ENCODE measurements around the gene FAM169A. TPM values are rescaled to one million over a fixed set of nuclear protein-coding genes. Genes with fewer than 3 reads are reported as not detected.
A peak's percentile ranks its signal among the peaks of the same experiment; 100 is the strongest.
"Not testable (repeated sequence)": the region's sequence is repeated elsewhere in the genome, so short reads cannot be mapped to it uniquely, and the experiment has no call there.

Gene FAM169A
- total and polyA plus RNA-seq, 9 donors = 0.33 to 0.92 (median 0.62) TPM

DNA sequence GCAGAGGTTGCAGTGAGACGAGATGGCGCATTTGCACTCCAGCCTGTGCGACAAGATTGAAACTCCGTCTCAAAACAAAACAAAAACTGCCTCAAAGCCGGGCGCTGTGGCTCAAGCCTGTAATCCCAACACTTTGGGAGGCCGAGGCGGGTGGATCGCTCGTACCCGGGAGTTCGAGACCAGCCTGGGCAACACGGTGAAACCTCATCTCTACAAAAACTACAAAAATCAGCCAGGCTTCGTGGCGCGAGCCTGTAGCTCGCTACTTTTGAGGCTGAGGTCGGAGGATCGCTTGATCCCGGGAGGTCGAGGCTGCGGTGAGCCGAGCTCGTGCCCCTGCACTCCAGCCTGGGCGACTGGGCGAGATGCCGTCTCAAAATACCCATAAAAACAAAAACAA, 100.3 kb downstream of the FAM169A start:
- WGBS (ENCODE audit: insufficient coverage) = 76% methylated on average over 18 of the region's 27 CpGs
- H3K27ac ChIP-seq (ENCODE audit: low read length) = no peak overlapping the region
- peaks cover 14% of the 10 kb centered on the region for H3K4me1 ChIP-seq (ENCODE audit: control insufficient read depth, insufficient read depth, low read length)
- H3K4me3 ChIP-seq (ENCODE audit: low read length) = peak overlapping the region; percentile 98
- H3K27me3 ChIP-seq (ENCODE audit: control insufficient read depth, insufficient read depth, low read length) = no peaks in the 10 kb centered on the region
- no peak for DNase-seq
- H3K36me3 ChIP-seq (ENCODE audit: control insufficient read depth, insufficient read depth, low read length) = peaks cover 7% of the 10 kb centered on the region
- no peaks in the 10 kb centered on the region for H3K9me3 ChIP-seq (replicated peaks; ENCODE audit: control insufficient read depth, low read depth, low read length)

DNA sequence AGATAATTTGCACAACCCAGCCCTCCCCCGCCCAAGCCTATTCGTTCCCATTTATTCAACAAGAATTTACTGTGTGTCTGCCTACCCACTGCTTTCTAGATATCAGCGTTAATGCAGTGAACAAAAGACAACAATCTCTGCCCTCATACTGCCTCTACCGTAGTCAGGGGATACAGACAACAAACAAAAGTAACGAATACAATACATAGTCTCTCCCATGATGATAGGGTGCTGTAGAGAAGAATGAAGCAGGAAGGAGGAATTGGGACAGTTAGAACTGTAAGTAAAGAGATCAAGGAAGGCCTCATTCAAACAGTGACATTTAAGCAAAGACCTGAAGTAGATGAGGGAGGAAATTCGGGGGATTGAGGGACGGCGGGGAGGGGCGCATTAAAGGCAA, 101.0 kb downstream of the FAM169A start:
- peaks cover 6% of the 10 kb centered on the region for H3K36me3 ChIP-seq (ENCODE audit: control insufficient read depth, insufficient read depth, low read length)
- no peaks in the 10 kb centered on the region for H3K9me3 ChIP-seq (replicated peaks; ENCODE audit: control insufficient read depth, low read depth, low read length)
- no peaks in the 10 kb centered on the region for H3K27me3 ChIP-seq (ENCODE audit: control insufficient read depth, insufficient read depth, low read length)
- peaks cover 14% of the 10 kb centered on the region for H3K4me1 ChIP-seq (ENCODE audit: control insufficient read depth, insufficient read depth, low read length)
- 100% methylated on average over 2 of the region's 9 CpGs for WGBS (ENCODE audit: insufficient coverage)
- no peak overlapping the region for H3K27ac ChIP-seq (ENCODE audit: low read length)
- DNase-seq = no peak
- H3K4me3 ChIP-seq (ENCODE audit: low read length) = no peak overlapping the region

DNA sequence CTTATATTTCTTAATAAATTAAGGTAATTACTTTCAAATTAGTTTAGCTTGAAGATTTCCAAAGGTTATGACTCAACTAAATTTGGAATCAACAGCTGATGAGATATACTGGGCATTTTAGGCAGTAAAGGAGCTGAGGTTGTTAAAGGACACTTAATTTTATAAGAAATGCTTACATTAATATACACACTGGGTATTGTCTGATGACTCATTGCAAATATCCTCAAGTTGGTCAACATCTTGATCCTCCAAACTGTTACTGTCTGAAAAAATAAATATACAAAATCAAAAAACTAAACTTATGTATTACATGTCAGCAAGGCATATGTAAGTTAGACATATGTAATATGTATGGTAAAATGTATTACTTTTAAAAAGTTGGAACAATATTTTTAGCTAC, 102.7 kb downstream of the FAM169A start:
- H3K36me3 ChIP-seq (ENCODE audit: control insufficient read depth, insufficient read depth, low read length) = peaks cover 7% of the 10 kb centered on the region
- peaks cover 14% of the 10 kb centered on the region for H3K4me1 ChIP-seq (ENCODE audit: control insufficient read depth, insufficient read depth, low read length)

DNA sequence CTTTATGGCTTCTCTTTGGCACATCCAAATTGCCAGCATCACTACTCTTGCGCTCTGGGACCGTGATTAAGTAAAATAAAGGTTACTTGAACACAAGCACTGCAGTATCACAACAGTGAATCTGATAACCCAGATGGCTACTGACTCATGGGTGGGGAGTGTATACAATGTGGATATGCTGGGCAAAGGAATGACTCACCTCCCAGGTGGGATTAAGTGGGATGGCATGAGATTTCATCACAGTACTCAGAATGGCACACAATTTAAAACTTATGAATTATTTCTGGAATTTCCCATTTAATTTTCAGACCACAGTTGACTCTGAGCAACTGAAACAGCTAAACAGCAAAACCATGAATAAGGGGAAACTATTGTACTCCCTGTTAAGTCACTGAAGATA, 103.6 kb downstream of the FAM169A start:
- no peak for DNase-seq
- H3K4me3 ChIP-seq (ENCODE audit: low read length) = no peak overlapping the region
- WGBS (ENCODE audit: insufficient coverage) = no CpG with 5 or more reads among the region's 2 CpGs
- H3K9me3 ChIP-seq (replicated peaks; ENCODE audit: control insufficient read depth, low read depth, low read length) = no peaks in the 10 kb centered on the region
- peaks cover 9% of the 10 kb centered on the region for H3K4me1 ChIP-seq (ENCODE audit: control insufficient read depth, insufficient read depth, low read length)
- H3K36me3 ChIP-seq (ENCODE audit: control insufficient read depth, insufficient read depth, low read length) = peaks cover 11% of the 10 kb centered on the region
- H3K27me3 ChIP-seq (ENCODE audit: control insufficient read depth, insufficient read depth, low read length) = no peaks in the 10 kb centered on the region
- H3K27ac ChIP-seq (ENCODE audit: low read length) = no peak overlapping the region

More for the DNA sequence above, 102.7 kb downstream of the FAM169A start:
- no peak overlapping the region for H3K4me3 ChIP-seq (ENCODE audit: low read length)
- H3K27ac ChIP-seq (ENCODE audit: low read length) = no peak overlapping the region
- no peak for DNase-seq
- no peaks in the 10 kb centered on the region for H3K9me3 ChIP-seq (replicated peaks; ENCODE audit: control insufficient read depth, low read depth, low read length)
- H3K27me3 ChIP-seq (ENCODE audit: control insufficient read depth, insufficient read depth, low read length) = no peaks in the 10 kb centered on the region

DNA sequence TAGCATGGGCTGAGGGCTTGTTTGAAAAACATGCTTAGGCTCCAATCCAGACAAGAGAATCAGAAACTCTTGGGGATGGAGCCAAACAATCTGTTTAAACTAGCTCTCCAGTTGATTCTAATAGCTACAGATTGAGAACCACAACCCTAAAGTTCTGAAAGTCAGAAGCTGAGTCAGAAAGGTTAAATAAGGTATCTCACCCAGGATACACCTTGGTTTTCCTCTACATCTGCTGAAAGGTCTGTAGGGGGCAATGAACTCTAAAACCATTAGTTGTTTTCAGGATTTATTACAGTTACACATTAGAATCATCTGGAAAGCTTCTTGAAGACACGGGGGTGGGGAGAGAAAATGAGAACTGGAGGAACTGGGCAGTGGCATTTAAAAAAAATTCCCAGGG, 104.9 kb downstream of the FAM169A start:
- H3K27ac ChIP-seq (ENCODE audit: low read length) = no peak overlapping the region
- no peak overlapping the region for H3K4me3 ChIP-seq (ENCODE audit: low read length)
- peaks cover 6% of the 10 kb centered on the region for H3K9me3 ChIP-seq (replicated peaks; ENCODE audit: control insufficient read depth, low read depth, low read length)
- H3K4me1 ChIP-seq (ENCODE audit: control insufficient read depth, insufficient read depth, low read length) = peaks cover 9% of the 10 kb centered on the region
- H3K27me3 ChIP-seq (ENCODE audit: control insufficient read depth, insufficient read depth, low read length) = no peaks in the 10 kb centered on the region
- peaks cover 17% of the 10 kb centered on the region for H3K36me3 ChIP-seq (ENCODE audit: control insufficient read depth, insufficient read depth, low read length)
- no peak for DNase-seq
- no CpG with 5 or more reads among the region's 1 CpG for WGBS (ENCODE audit: insufficient coverage)

DNA sequence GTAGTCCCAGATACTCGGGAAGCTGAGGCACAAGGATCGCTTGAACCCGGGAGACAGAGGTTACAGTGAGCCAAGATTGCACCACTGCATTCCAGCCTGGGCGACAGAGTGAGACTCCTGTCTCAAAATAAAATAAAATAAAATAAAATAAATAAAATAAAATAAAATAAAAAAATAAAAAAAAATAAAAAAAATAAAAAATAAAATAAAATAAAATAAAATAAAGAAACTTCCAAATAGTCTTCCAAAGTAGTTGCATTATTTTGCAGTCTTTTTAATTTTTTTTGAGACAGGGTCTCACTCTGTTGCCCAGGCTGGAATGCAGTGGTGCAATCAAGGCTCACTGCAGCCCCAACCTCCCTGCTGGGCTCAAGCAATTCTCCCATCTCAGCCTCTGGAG, 117.4 kb downstream of the FAM169A start:
- H3K27me3 ChIP-seq (ENCODE audit: control insufficient read depth, insufficient read depth, low read length); H3K4me1 ChIP-seq (ENCODE audit: control insufficient read depth, insufficient read depth, low read length); H3K27ac ChIP-seq (ENCODE audit: low read length); H3K4me3 ChIP-seq (ENCODE audit: low read length); DNase-seq; H3K9me3 ChIP-seq (replicated peaks; ENCODE audit: control insufficient read depth, low read depth, low read length): not testable (repeated sequence)
- WGBS (ENCODE audit: insufficient coverage) = 100% methylated on average over 3 of the region's 4 CpGs
- H3K36me3 ChIP-seq (ENCODE audit: control insufficient read depth, insufficient read depth, low read length) = peaks cover 18% of the 10 kb centered on the region

DNA sequence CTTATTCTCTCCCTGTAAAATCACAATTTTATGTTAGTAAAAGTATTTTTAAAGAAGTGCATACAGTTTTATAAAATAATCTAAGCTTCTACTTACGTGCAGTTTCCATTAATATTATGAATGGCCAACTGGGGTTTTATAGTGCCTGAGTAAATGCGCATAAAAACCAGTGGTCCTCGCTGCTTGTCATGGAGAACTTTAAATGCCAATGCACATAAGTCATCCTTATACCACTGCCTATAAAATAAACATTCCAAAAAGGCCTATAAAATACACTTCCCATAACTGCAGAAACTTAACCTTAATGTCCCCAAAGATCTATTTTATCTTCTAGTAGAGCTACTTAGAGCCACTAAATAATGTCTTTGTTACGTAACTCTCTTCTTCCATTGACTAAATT, 127.8 kb downstream of the FAM169A start:
- Histone ChIP-seq H3K4me1 (ENCODE audit: control insufficient read depth, insufficient read depth, low read length) (no peaks in the 10 kb centered on the region), H3K36me3 (ENCODE audit: control insufficient read depth, insufficient read depth, low read length) (peaks cover 18% of the 10 kb centered on the region), H3K4me3 (ENCODE audit: low read length) (no peak overlapping the region), H3K9me3 (replicated peaks; ENCODE audit: control insufficient read depth, low read depth, low read length) (no peaks in the 10 kb centered on the region), H3K27me3 (ENCODE audit: control insufficient read depth, insufficient read depth, low read length) (no peaks in the 10 kb centered on the region), H3K27ac (ENCODE audit: low read length) (no peak overlapping the region)
- no CpG with 5 or more reads among the region's 4 CpGs for WGBS (ENCODE audit: insufficient coverage)
- no peak for DNase-seq

DNA sequence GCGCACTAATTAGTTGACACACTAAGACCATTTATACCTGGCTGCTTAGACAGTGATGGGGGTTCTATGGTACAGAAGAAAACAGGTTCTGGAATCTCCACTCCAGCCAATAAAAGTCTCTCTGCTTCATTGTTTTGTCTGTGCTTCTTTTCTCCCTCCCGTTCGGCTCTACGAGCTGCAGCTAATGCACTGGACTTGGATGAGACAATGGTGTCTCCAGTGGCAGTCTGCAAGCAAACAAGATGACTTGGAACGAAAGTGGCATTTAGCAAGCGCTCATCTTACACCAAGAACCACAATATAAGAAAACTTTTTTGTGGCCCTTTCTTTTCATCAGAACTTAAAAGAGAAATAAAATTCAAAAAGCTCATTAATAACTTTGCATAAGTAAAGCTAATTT, 129.4 kb downstream of the FAM169A start:
- peaks cover 19% of the 10 kb centered on the region for H3K36me3 ChIP-seq (ENCODE audit: control insufficient read depth, insufficient read depth, low read length)
- no peak for DNase-seq
- H3K27ac ChIP-seq (ENCODE audit: low read length) = no peak overlapping the region
- H3K27me3 ChIP-seq (ENCODE audit: control insufficient read depth, insufficient read depth, low read length) = no peaks in the 10 kb centered on the region
- 78% methylated on average over 3 of the region's 6 CpGs for WGBS (ENCODE audit: insufficient coverage)
- H3K4me1 ChIP-seq (ENCODE audit: control insufficient read depth, insufficient read depth, low read length) = no peaks in the 10 kb centered on the region
- no peak overlapping the region for H3K4me3 ChIP-seq (ENCODE audit: low read length)
- no peaks in the 10 kb centered on the region for H3K9me3 ChIP-seq (replicated peaks; ENCODE audit: control insufficient read depth, low read depth, low read length)

Other genes with a start within 250 kb of the FAM169A start
- 18.4 TPM for gene ENC1, start 225.7 kb downstream of the FAM169A start, total RNA-seq
- gene ENC1, start 225.7 kb downstream of the FAM169A start, polyA plus RNA-seq (ENCODE audit: insufficient read depth in 1 of 8, insufficient read length in 8 of 8, low replicate concordance in 1 of 8) = 10 to 100 TPM; 24.7 to 35.4 (median 28.6) TPM
- gene HEXB, start 181.2 kb downstream of the FAM169A start, total RNA-seq = 54.4 TPM
- gene HEXB, start 181.2 kb downstream of the FAM169A start, polyA plus RNA-seq (ENCODE audit: insufficient read depth in 1 of 8, insufficient read length in 8 of 8, low replicate concordance in 1 of 8) = 10 to 100 TPM; 25.6 to 54.1 (median 35.8) TPM
- 24.6 TPM for gene GFM2, start 99.3 kb downstream of the FAM169A start, total RNA-seq
- gene GFM2, start 99.3 kb downstream of the FAM169A start, polyA plus RNA-seq (ENCODE audit: insufficient read depth in 1 of 8, insufficient read length in 8 of 8, low replicate concordance in 1 of 8) = 10 to 100 TPM; 19.9 to 27.5 (median 23.7) TPM
- gene NSA2, start 99.1 kb downstream of the FAM169A start, total RNA-seq = 267 TPM
- gene NSA2, start 99.1 kb downstream of the FAM169A start, polyA plus RNA-seq (ENCODE audit: insufficient read depth in 1 of 8, insufficient read length in 8 of 8, low replicate concordance in 1 of 8) = 100 to 1,000 TPM; 213 to 293 (median 231) TPM
- gene GCNT4, start 186.2 kb upstream of the FAM169A start, total RNA-seq = 0.04 TPM
- gene GCNT4, start 186.2 kb upstream of the FAM169A start, polyA plus RNA-seq (ENCODE audit: insufficient read depth in 1 of 8, insufficient read length in 8 of 8, low replicate concordance in 1 of 8) = 1 to 10 TPM in 1 of 8 donors, under 1 TPM in 6, not detected in 1; 0.05 to 1.8 (median 0.08) TPM